Adrenal gland (tissue), 19 donors: ENCODE measurements around the gene NAPB. TPM values are rescaled to one million over a fixed set of nuclear protein-coding genes. Genes with fewer than 3 reads are reported as not detected.
"Not testable (repeated sequence)": the region's sequence is repeated elsewhere in the genome, so short reads cannot be mapped to it uniquely, and the experiment has no call there.

ENCODE experiments used
- DNase-seq, 7 donors: peaks; one replicate each; pipeline ENCODE4 v3.0.0-alpha.2; 2019 to 2020
- H3K27ac ChIP-seq, 5 donors: fragments of 200-600 bp; sonication (generic) in 4 of 5; 1 replicate in 3 of 5; 2 replicates in 2 of 5; pipeline versions ENCODE4 v1.5.1 to v1.8.0; 2016 to 2020; ENCODE audit warnings: mild to moderate bottlenecking in 1 of 5
- H3K27me3 ChIP-seq: fragments of 200-600 bp; 2 replicates; pipeline ENCODE4 v1.8.0; 2021
- H3K36me3 ChIP-seq, 2 donors: fragments of 200-600 bp; replicated peaks in 1 of 2; 1 replicate in 1 of 2; 2 replicates in 1 of 2; pipeline versions ENCODE4 v1.5.1 to v1.8.0; 2018 to 2022
- H3K4me1 ChIP-seq, 2 donors: fragments of 200-600 bp; replicated peaks in 1 of 2; 1 replicate in 1 of 2; 2 replicates in 1 of 2; pipeline versions ENCODE4 v1.5.1 to v1.8.0; 2018 to 2021
- H3K4me3 ChIP-seq, 4 donors: fragments of 200-600 bp; sonication (generic) in 3 of 4; one replicate each; pipeline ENCODE4 v1.5.1; 2016 to 2018
- H3K9me3 ChIP-seq, 3 donors: fragments of 200-600 bp; sonication (generic) in 1 of 3; replicated peaks in 1 of 3; 1 replicate in 2 of 3; 2 replicates in 1 of 3; pipeline versions ENCODE4 v1.5.1 to v1.8.0; 2016 to 2021
- CTCF ChIP-seq, 6 experiments: fragments of 450-650 bp in 4 of 6; fragments of 200-600 bp in 2 of 6; sonication (generic) in 1 of 6; IDR thresholded peaks; 1 replicate in 5 of 6; 2 replicates in 1 of 6; pipeline versions ENCODE4 v1.5.1 to v1.8.0; 2016 to 2021; ENCODE audit warnings: antibody characterized with exemption in 6 of 6, mild to moderate bottlenecking in 2 of 6, moderate library complexity in 1 of 6
- POLR2A ChIP-seq, 2 donors: fragments of 450-650 bp; IDR thresholded peaks; one replicate each; pipeline ENCODE4 v1.6.1; 2017; ENCODE audit warnings: antibody characterized with exemption in 2 of 2, mild to moderate bottlenecking in 2 of 2, moderate library complexity in 1 of 2
- WGBS, 4 donors: extraction: QIAGEN DNeasy Blood & Tissue Kit in 2 of 4; methylation state at CpG; one replicate each; pipeline versions ENCODE4 v1.1.5 to v1.1.7; 2013 to 2017; 5-methylcytosine and 5-hydroxymethylcytosine counted together
- intact Hi-C, 2 donors: fragments of 100-400 bp; cut with DNase I; formaldehyde crosslinking; loops; one replicate each; pipeline versions ENCODE4 v1.14.1 to v1.15.0; 2022 to 2023
- long read RNA-seq, 10 donors: library from polyadenylated mRNA in 3 of 10; unstranded in 2 of 10; stranded (forward) in 1 of 10; transcript quantifications; one replicate each; pipeline ENCODE4 v2.0.0 and lab custom pipeline, GENCODE V29; 2021 to 2026
- polyA plus RNA-seq, 3 donors: library from polyadenylated mRNA; stranded (reverse); fragments of 200-250 nt in 2 of 3; fragments of 350-450 nt in 1 of 3; fragmentation: Illumina TruSeq in 1 of 3; extraction: RNeasy Lipid Tissue Mini Kit (QIAGEN cat#74804) in 1 of 3; gene quantifications; one replicate each; pipeline ENCODE4 v1.2.3, GENCODE V29; 2013 to 2014
- total RNA-seq, 9 donors: library from RNA; depleted of rRNA in 4 of 9; stranded (reverse); fragments of >200 nt in 4 of 9; fragments of 120-200 nt in 1 of 9; fragmentation: NEBNext Ultra II Directional in 1 of 9; extraction: Animal tissue kit (Norgen Biotek cat#: 25700) in 1 of 9; gene quantifications; one replicate each; pipeline versions ENCODE4 v1.1.0 to v1.2.4, GENCODE V29; 2013 to 2023
- donor health status: healthy with polysubstance abuse.
- donor health status: Bipolar disorder and iron deficiency.
- donor health status: DM: yes; HTN: yes; CAD: no.
- donor health status: DM: no; HTN: no; CAD: no.
- donor health status: DM: no; HTN: no; CAD: no.
- donor health status: DM: yes; HTN: yes; CAD: no.

The NAPB gene
- total RNA-seq (10 to 100 TPM; 13.8 to 27.5 (median 20.3) TPM), polyA plus RNA-seq (10 to 100 TPM; 11.8 to 26.8 (median 17.0) TPM)
- long read RNA-seq, donor 1, partial matches to known transcripts: 0 of 5 reads
- long read RNA-seq, donor 1, other reads (novel, unspliced or antisense): 0 of 5 reads
- long read RNA-seq, donor 2, partial matches to known transcripts: 0 of 4 reads
- long read RNA-seq, donor 2, other reads (novel, unspliced or antisense): 0 of 4 reads
- long read RNA-seq, donor 3, partial matches to known transcripts: 0 of 3 reads
- long read RNA-seq, donor 3, other reads (novel, unspliced or antisense): 0 of 3 reads
- long read RNA-seq, donor 4, partial matches to known transcripts: 0 of 4 reads
- long read RNA-seq, donor 4, other reads (novel, unspliced or antisense): 3 of 4 reads
- long read RNA-seq, donor 5, transcript NAPB-201 (11 exons, 3,837 nt): major isoform, 15 of 41 reads
- long read RNA-seq, donor 5, partial matches to known transcripts: 0 of 41 reads
- long read RNA-seq, donor 5, other reads (novel, unspliced or antisense): 22 of 41 reads
- long read RNA-seq, donor 6, partial matches to known transcripts: 0 of 6 reads
- long read RNA-seq, donor 6, other reads (novel, unspliced or antisense): 2 of 6 reads
- long read RNA-seq, donor 7, partial matches to known transcripts: 0 of 1 reads
- long read RNA-seq, donor 7, other reads (novel, unspliced or antisense): 0 of 1 reads
- long read RNA-seq, donor 8, partial matches to known transcripts: 0 of 1 reads
- long read RNA-seq, donor 8, other reads (novel, unspliced or antisense): 0 of 1 reads
- long read RNA-seq, donor 9, partial matches to known transcripts: 5 of 10 reads
- long read RNA-seq, donor 9, other reads (novel, unspliced or antisense): 0 of 10 reads
- long read RNA-seq, donor 10, partial matches to known transcripts: 0 of 3 reads
- long read RNA-seq, donor 10, other reads (novel, unspliced or antisense): 0 of 3 reads

- no peaks in the 10 kb centered on the region for H3K27me3 ChIP-seq
- no peaks in the 10 kb centered on the region for H3K9me3 ChIP-seq
- H3K4me3 ChIP-seq: peak within 1 kb of the TSS; percentile 85 to 98 (median 94)
- no peaks in the 10 kb centered on the region for H3K36me3 ChIP-seq
- TF ChIP-seq POLR2A (IDR thresholded peaks at IDR 0.05): peak; percentile 89 to 95
- peak; percentile 43 to 91 (median 67) for TF ChIP-seq CTCF (IDR thresholded peaks at IDR 0.05)
- WGBS, 4 donors: 1 to 3% (median 1%) methylated on average over 19 to 64 of the region's 64 CpGs
- intact Hi-C loops: loop anchor here in 1 of 2 donors (10.0 kb wide), 1 partner anchor 56 kb away; the partner anchor contains the start of gene GZF1
- H3K4me1 ChIP-seq: peaks cover 18 to 33% of the 10 kb centered on the region in 2 donors
- peak within 1 kb of the TSS; percentile 83 to 92 (median 91) for H3K27ac ChIP-seq
- peak; percentile 93 to 97 (median 95) for DNase-seq
Measured at GRCh38 chr20:23420943-23421931, at the start of gene NAPB. Gene NAPB, minus strand, starts transcription at chr20:23421488. Its CDS starts 86 bp downstream, at chr20:23421402.

- H3K9me3 ChIP-seq, H3K27me3 ChIP-seq, H3K4me3 ChIP-seq, H3K4me1 ChIP-seq, H3K36me3 ChIP-seq, DNase-seq, H3K27ac ChIP-seq, intact Hi-C loops: not testable (repeated sequence)
- 75 to 86% (median 82%) methylated on average over 2 to 3 of the region's 3 CpGs for WGBS, 4 donors
Measured at GRCh38 chr20:23466961-23467360, 45.7 kb upstream of the NAPB start.

GRCh38 chr20:23461180-23461579 is 39.9 kb upstream of the NAPB start:
- TF ChIP-seq CTCF (IDR thresholded peaks at IDR 0.05) (no peak), POLR2A (IDR thresholded peaks at IDR 0.05) (no peak)
- no peaks in the 10 kb centered on the region for H3K36me3 ChIP-seq
- intact Hi-C loops: no loop called here
- H3K27ac ChIP-seq: no peak overlapping the region
- no peak for DNase-seq
- H3K4me3 ChIP-seq: no peak overlapping the region
- no peaks in the 10 kb centered on the region for H3K9me3 ChIP-seq
- peaks cover 3% of the 10 kb centered on the region for H3K27me3 ChIP-seq
- H3K4me1 ChIP-seq: no peaks in the 10 kb centered on the region
- WGBS, 4 donors: 0 to 88% (median 66%) methylated on average over 1 of the region's 1 CpG

GRCh38 chr20:23459461-23460150 is 38.3 kb upstream of the NAPB start:
- no peak for DNase-seq
- WGBS, 4 donors: 58 to 76% (median 74%) methylated on average over 3 of the region's 3 CpGs
- no peak overlapping the region for H3K27ac ChIP-seq

More at GRCh38 chr20:23459461-23460150, 38.3 kb upstream of the NAPB start:
- intact Hi-C loops: no loop called here
- Histone ChIP-seq H3K4me1 (no peaks in the 10 kb centered on the region), H3K36me3 (no peaks in the 10 kb centered on the region), H3K4me3 (no peak overlapping the region), H3K9me3 (no peaks in the 10 kb centered on the region), H3K27me3 (peaks cover 3% of the 10 kb centered on the region)
- TF ChIP-seq CTCF (IDR thresholded peaks at IDR 0.05) (no peak), POLR2A (IDR thresholded peaks at IDR 0.05) (no peak)
